NOMO-1 treated with DMSO at 0.1 percent for 48 hours (cell line): ENCODE results near the gene TMEM221.

Experiments
- DNase-seq: peaks from one replicate; lab custom pipeline; 2025; ENCODE audit not compliant: unreplicated experiment; lab: John Stamatoyannopoulos, UW

TMEM221 gene

GRCh38 chr19:17406046-17406886 is 42.2 kb downstream of the TMEM221 start:
- peak; percentile 26 for DNase-seq

DNA sequence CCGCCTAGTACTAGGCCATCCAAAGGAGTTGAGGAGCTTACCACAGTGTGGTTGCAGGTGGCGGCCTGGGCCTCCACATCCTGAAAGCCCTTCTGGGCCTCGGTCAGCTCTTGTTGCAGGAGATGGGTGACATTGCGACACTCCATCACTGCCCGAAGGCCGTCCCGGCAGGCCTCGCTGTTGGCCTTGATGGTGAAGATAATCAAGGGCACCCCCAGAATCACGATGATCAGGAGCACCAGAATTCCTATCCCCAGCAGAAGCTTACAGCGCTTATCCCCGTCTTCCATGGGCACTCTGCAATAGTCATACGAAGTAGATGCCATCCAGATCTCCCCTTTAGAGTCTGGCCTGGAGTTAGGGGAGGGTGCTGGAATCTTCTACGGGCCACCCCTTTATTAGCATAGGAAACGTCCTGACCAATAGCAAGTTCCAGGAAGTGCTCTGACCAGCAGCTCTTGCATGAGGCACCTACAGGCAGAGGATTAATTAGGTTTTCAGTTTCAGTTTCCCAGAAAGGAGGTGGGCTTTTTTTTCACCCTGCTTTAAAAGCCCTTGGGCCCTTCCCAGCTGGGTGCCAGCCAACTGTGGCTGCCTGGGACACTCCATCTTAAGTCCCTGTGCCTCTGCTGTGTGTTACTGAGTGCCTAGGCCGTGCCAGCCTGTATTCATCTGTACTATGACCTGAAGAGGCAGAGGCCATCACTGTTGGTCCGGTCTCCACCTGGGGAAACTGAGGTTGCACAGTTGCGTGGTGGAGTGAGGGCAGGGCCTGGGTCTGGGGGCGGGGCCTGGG is 43.0 kb downstream of the TMEM221 start, which contains the start of gene BST2:
TSS of gene BST2 (minus strand) at position 381 of the 796 bp plus-strand sequence. CDS start at position 326, 55 bp downstream.
- DNase-seq: peak; percentile 93

GRCh38 chr19:17404621-17405249 is 43.7 kb downstream of the TMEM221 start:
- no peak for DNase-seq

- no peak for DNase-seq
Observed at GRCh38 chr19:17404015-17404414, 44.5 kb downstream of the TMEM221 start.

- no peak for DNase-seq
Observed at GRCh38 chr19:17402982-17403855, 45.2 kb downstream of the TMEM221 start.

- no peak for DNase-seq
Observed at GRCh38 chr19:17401628-17402027, 46.8 kb downstream of the TMEM221 start.

DNA sequence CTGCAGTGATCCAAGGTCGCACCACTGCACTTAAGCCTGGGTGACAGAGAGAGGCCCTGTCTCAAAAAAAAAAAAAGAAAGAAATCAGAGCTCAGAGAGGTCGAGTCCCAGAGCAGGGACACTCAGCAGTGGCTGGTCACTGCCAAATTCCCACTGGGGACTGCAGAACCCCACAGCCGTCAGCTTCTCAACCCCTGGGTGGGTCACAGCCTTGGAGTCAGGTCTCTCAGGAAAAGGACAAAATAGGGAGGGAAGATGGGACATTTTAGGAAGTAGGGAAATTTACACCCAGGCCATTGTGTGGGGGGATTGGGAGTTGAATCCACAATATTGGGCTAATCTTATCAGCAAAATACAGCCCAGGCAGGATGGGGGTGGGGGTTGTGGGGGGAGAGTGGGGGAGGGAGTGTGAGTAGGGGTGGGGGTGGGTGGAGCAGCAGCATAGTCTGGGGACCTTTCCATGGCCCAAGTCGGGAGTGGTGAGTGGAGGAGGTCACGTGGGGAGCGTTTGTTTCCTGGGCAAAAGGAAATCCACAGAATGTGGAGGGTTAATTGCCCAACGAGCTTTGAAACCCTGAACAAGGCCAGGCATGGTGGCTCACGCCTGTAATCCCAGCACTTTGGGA is 49.5 kb downstream of the TMEM221 start:
- DNase-seq: no peak

DNA sequence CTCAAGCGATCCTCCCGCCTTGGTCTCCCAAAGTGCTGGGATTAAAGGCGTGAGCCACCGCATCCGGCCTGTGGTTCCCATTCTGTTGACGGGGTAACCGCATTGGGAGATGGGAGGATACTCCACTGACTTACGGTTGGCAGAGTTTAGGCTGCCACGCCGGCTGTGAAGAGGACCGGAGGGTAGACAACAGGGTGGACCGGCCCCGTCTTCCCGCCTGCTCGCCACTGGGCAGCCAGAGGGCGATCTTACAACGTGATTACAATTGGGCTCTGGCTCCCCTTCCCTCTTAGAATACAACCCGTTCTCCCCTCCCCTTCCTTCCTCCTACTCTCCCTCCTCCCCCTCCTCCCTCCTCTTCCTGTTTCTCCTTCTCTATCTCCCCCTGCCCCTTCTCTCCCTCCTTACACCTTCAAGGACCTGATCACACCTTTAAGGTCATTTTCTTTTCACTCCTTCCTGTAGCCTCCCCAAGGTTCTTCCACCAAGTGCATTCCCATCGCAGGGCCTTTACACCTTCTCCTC is 53.5 kb downstream of the TMEM221 start:
- DNase-seq: peak; percentile 75

DNA sequence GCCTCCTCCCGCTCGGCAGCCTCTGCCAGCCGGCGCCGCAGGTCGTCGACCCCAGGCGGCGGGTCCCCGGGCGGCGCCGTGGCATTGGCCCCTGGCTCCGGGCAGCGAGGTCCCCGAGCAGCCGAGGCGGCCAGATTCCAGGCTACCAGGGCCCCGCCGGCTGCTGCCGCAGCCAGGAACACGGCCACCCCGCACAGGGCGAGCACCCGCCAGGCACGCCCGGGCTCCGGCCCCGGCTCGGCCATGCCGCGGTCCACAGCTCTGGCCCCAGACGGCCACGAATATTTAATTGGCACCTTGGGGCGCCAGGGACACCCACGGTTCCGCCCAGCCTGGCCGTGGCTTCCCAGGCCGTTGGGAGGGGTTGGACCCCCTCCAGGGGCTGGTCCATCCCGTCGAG is 54.6 kb downstream of the TMEM221 start, which contains the start of gene CCDC194:
TSS of gene CCDC194 (minus strand) at position 283 of the 400 bp plus-strand sequence. CDS start at position 245, 38 bp downstream.
- DNase-seq: no peak

DNA sequence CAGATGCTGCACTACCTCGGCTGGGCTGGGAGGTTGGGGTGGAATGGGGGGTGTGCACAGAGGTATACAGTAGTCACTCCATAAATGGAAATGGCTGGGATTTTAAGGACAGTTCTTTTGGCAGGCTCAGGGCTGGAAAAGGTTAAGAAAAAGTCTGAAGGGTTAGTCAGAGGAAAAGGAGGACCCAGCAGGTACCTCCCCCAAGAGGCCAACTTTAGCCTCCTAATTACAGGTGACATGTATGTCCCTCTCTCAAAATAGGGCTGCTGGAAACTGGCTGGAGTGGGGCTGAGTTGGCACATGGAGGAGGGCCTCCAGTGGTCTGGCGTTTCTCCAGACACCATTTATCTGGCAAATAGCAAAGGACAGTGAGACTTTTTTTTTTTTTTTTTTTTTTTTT is 55.5 kb downstream of the TMEM221 start:
- DNase-seq: no peak

DNA sequence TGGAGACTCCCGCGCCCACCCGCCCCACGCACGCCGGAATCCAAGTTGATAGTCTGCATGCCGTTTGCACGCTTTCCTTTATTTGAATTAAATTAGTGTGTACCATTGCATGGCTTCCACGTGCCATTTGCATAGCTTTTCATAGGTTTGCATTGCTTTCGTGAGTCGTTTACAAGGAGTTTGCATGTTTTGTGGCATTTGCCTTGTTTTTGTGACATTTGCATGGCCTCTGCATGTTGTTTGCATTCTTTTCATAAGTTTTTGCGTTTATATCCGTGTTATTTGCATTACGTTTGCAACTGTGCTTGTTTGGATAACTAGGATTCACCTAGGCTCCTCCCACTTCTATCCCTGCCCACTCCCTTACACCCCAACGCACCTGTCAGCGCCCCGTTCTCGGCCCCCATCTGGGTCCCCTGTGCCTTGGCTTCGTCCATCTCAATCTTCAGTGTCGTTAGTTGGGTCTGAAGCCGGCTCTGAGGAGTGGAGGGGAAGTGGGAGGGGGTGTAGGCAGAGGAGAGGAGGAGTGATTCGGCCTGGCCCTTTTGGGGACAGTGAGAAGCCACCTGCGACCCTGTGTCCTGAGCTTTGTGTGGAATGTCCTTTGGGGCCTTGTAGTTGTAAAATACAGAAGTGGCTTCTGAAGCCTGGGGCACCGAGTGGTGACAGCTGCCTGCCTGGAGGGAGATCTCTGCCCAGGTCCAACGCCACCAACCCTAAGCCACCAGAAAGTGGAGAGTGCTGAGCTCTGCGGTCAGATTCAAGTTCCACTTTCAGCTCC is 56.9 kb downstream of the TMEM221 start:
- peak; percentile 73 for DNase-seq

- peak; percentile 86 for DNase-seq
Observed at GRCh38 chr19:17390665-17391370, 57.6 kb downstream of the TMEM221 start.

DNA sequence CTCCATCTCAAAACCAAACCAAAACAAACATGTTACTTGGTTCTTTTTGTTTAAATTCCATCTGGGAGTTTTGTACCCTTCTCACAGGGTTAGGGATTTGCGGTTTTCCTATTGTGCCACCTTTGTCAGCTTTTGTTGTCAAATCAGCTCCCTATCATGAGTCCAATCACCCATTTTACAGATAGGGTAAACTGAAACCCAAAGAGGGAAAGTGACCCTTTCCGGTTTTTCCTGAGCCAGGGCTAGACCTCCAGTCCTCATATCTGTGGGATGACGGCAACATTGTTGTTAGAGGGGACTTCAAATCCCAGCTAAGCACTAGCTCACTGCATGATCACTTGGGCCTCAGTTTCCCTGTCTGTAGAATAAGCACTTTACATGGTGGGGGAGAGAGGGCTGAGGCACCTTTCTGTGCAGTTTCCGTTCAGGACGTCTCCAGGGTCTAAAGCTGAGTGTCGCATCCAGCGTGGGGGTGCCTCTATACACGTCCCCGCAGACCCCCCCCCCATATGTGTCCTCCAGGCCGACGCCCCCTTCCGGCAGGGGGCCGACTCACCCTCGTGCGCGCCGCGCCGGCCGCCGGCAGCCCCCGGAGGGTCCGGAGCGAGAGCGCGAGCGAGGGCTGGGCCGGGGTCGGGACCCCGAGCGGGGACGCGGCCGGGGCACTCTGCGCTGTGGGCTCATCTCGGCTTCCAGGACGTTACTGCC is 58.4 kb downstream of the TMEM221 start:
- DNase-seq: no peak

DNA sequence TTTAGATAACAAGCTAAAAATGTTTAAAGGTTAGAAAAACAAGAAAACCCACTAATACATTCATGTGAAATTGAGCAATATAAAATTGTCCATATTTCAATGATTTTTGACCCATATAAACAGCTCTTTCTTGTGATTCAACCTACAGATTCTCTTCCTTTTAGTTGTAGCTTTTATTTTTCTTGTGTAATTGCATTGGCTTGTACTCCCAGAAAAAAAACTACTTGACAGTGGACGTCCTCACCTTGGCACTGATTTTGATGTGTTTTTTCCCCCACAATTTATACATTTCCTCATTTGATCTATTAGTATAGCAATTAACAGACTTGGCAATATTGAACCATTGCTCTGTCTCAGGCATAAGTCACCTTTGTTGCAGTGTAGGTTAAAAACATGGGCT is 59.2 kb downstream of the TMEM221 start:
- DNase-seq: no peak

DNA sequence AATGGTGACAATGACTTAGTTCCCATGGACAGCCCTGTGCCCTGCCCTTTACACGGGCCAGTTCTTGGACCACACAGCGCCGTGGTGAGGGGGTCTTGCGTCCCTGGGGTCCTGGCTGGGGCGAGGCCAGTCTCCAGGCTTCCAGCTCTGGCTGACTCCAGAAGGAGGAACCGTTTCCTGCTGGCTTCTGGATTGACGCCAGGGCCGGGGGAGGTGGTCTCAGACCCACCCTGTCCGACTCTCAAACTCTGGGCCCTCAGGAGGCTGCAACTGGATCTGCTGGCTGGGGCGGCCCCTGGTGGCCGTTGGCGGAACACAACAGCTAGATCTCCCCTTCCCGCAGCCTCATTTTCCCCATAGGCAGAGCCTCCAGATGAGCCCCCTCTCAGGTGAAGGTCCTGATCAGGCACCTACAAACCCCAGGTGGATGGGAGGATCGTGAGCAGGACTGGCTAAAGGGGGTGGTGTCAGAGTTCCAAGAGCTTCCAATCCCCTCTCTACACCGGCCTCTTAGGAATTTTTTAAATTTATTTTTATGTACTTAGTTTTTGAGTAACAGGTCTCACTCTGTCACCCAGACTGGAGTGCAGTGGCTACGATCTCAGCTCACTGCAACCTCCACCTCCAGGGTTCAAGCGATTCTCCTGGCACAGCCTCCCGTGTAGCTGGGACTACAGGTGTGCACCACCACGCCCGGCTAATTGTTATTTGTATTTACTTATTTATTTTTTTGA is 62.4 kb downstream of the TMEM221 start:
- peak; percentile 38 for DNase-seq
